LHCN-M2 (cell line): ENCODE results near the gene UBE2D3. TPM values are rescaled to one million over a fixed set of nuclear protein-coding genes. Genes with fewer than 3 reads are reported as not detected.
"Not testable (repeated sequence)": the region's sequence is repeated elsewhere in the genome, so short reads cannot be mapped to it uniquely, and the experiment has no call there.

ENCODE experiments used
- DNase-seq: peaks from one replicate; pipeline ENCODE4 v3.0.0-alpha.2; 2012; ENCODE audit warnings: low read depth
- total RNA-seq: library from RNA; depleted of rRNA; stranded (reverse); fragments of >200 nt; gene quantifications from 2 replicates; pipeline ENCODE4 v1.2.3, GENCODE V29; 2014

UBE2D3 gene
- total RNA-seq, 1 experiment from 2014 or later = 417 TPM

- no peak for DNase-seq
Measured at GRCh38 chr4:102832105-102832504, 4.8 kb upstream of the UBE2D3 start.

- no peak for DNase-seq
Measured at GRCh38 chr4:102829803-102830202, 2.5 kb upstream of the UBE2D3 start.

- no peak for DNase-seq
Measured at GRCh38 chr4:102828497-102828808, 1.1 kb upstream of the UBE2D3 start.

- peak; percentile 100 for DNase-seq
Measured at GRCh38 chr4:102827674-102828496, 534 bp upstream of the UBE2D3 start.

- no peak for DNase-seq
Measured at GRCh38 chr4:102826105-102826889, 1.1 kb downstream of the UBE2D3 start.

GRCh38 chr4:102825261-102826091 is 1.9 kb downstream of the UBE2D3 start:
- peak; percentile 77 for DNase-seq

- DNase-seq = no peak
Measured at GRCh38 chr4:102824398-102824797, 3.0 kb downstream of the UBE2D3 start.

- peak; percentile 42 for DNase-seq
Measured at GRCh38 chr4:102823897-102824296, 3.5 kb downstream of the UBE2D3 start.

- DNase-seq = no peak
Measured at GRCh38 chr4:102823464-102823863, 3.9 kb downstream of the UBE2D3 start.

GRCh38 chr4:102819588-102820365 is 7.6 kb downstream of the UBE2D3 start:
- DNase-seq = no peak

- not testable (repeated sequence) for DNase-seq
Measured at GRCh38 chr4:102819100-102819499, 8.3 kb downstream of the UBE2D3 start.

GRCh38 chr4:102817613-102818268 is 9.6 kb downstream of the UBE2D3 start:
- DNase-seq = no peak

GRCh38 chr4:102817021-102817605 is 10.2 kb downstream of the UBE2D3 start:
- no peak for DNase-seq

- DNase-seq = peak; percentile 94
Measured at GRCh38 chr4:102815981-102816380, 11.4 kb downstream of the UBE2D3 start.

- DNase-seq = peak; percentile 31
Measured at GRCh38 chr4:102809691-102810090, 17.7 kb downstream of the UBE2D3 start.

- DNase-seq = no peak
Measured at GRCh38 chr4:102809190-102809589, 18.2 kb downstream of the UBE2D3 start.

- DNase-seq = no peak
Measured at GRCh38 chr4:102808009-102808408, 19.3 kb downstream of the UBE2D3 start.

- DNase-seq = no peak
Measured at GRCh38 chr4:102807345-102807744, 20.0 kb downstream of the UBE2D3 start.

- DNase-seq = peak; percentile 68
Measured at GRCh38 chr4:102799816-102800215, 27.5 kb downstream of the UBE2D3 start.

GRCh38 chr4:102794999-102795398 is 32.4 kb downstream of the UBE2D3 start:
- DNase-seq = no peak
